Liver (tissue), 9 donors: ENCODE measurements around the gene FAM193A. TPM values are rescaled to one million over a fixed set of nuclear protein-coding genes. Genes with fewer than 3 reads are reported as not detected.
"Not testable (repeated sequence)": the region's sequence is repeated elsewhere in the genome, so short reads cannot be mapped to it uniquely, and the experiment has no call there.

Experiments
- DNase-seq: peaks from one replicate; pipeline ENCODE4 v3.0.0-alpha.2; 2017; ENCODE audit warnings: low spot score
- H3K27ac ChIP-seq, 2 donors: one replicate each; pipeline ENCODE4 v1.7.0; 2013; ENCODE audit warnings: inconsistent platforms in 2 of 2, low read length in 2 of 2, control low read depth in 1 of 2, low read depth in 1 of 2, mild to moderate bottlenecking in 1 of 2
- H3K27me3 ChIP-seq, 4 donors: one replicate each; pipeline versions ENCODE4 v1.6.1 to v1.7.0; 2013; ENCODE audit warnings: low read length in 3 of 4, inconsistent platforms in 1 of 4, mild to moderate bottlenecking in 1 of 4, moderate library complexity in 1 of 4; ENCODE audit not compliant: control insufficient read depth in 4 of 4, insufficient read depth in 4 of 4
- H3K36me3 ChIP-seq, 4 donors: one replicate each; pipeline versions ENCODE4 v1.6.1 to v1.7.0; 2013; ENCODE audit warnings: low read length in 3 of 4, mild to moderate bottlenecking in 3 of 4, low read depth in 1 of 4, moderate library complexity in 1 of 4; ENCODE audit not compliant: control insufficient read depth in 4 of 4, insufficient read depth in 3 of 4
- H3K4me1 ChIP-seq, 4 donors: one replicate each; pipeline versions ENCODE4 v1.6.1 to v1.7.0; 2013; ENCODE audit warnings: low read length in 3 of 4, mild to moderate bottlenecking in 3 of 4, moderate library complexity in 1 of 4; ENCODE audit not compliant: control insufficient read depth in 4 of 4, insufficient read depth in 4 of 4
- H3K4me3 ChIP-seq, 3 donors: one replicate each; pipeline versions ENCODE4 v1.6.1 to v1.7.0; 2013; ENCODE audit warnings: low read length in 3 of 3, control low read depth in 1 of 3, low read depth in 1 of 3, mild to moderate bottlenecking in 1 of 3
- H3K9ac ChIP-seq, 2 donors: one replicate each; pipeline ENCODE4 v1.7.0; 2013; ENCODE audit warnings: low read length in 2 of 2, mild to moderate bottlenecking in 2 of 2, moderate library complexity in 2 of 2, control low read depth in 1 of 2, low read depth in 1 of 2
- H3K9me3 ChIP-seq, 4 donors: one replicate each; pipeline versions ENCODE4 v1.6.1 to v1.7.0; 2013; ENCODE audit warnings: low read length in 3 of 4; ENCODE audit not compliant: control insufficient read depth in 4 of 4
- ATF3 ChIP-seq: IDR thresholded peaks from 2 replicates; pipeline ENCODE4 v1.6.1; 2016; ENCODE audit warnings: antibody characterized with exemption
- CTCF ChIP-seq: fragments of 150-350 bp; IDR thresholded peaks from 2 replicates; pipeline ENCODE4 v1.5.1; 2017; ENCODE audit warnings: improper control_type of control experiment, low read depth, low read length; ENCODE audit not compliant: missing input control
- EGR1 ChIP-seq, 2 donors: IDR thresholded peaks; 2 replicates each; pipeline ENCODE4 v1.6.1; 2016 to 2018; ENCODE audit warnings: antibody characterized with exemption in 2 of 2, low read depth in 2 of 2
- FOXA1 ChIP-seq: IDR thresholded peaks from 2 replicates; pipeline ENCODE4 v1.6.1; 2016; ENCODE audit warnings: antibody characterized with exemption
- FOXA2 ChIP-seq: IDR thresholded peaks from 2 replicates; pipeline ENCODE4 v1.6.1; 2016; ENCODE audit warnings: antibody characterized with exemption
- GABPA ChIP-seq, 2 donors: IDR thresholded peaks in 1 of 2; conservative IDR thresholded peaks in 1 of 2; 2 replicates each; pipeline ENCODE4 v1.6.1; 2016; ENCODE audit warnings: antibody characterized with exemption in 2 of 2, mild to moderate bottlenecking in 1 of 2, moderate library complexity in 1 of 2
- JUND ChIP-seq, 2 donors: IDR thresholded peaks; 2 replicates each; pipeline ENCODE4 v1.6.1; 2016; ENCODE audit warnings: antibody characterized with exemption in 2 of 2
- MAX ChIP-seq: IDR thresholded peaks from 2 replicates; pipeline ENCODE4 v1.6.1; 2016; ENCODE audit warnings: antibody characterized with exemption
- NR2F2 ChIP-seq: IDR thresholded peaks from 2 replicates; pipeline ENCODE4 v1.6.1; 2016; ENCODE audit warnings: antibody characterized with exemption
- REST ChIP-seq: IDR thresholded peaks from 2 replicates; pipeline ENCODE4 v1.6.1; 2016; ENCODE audit warnings: antibody characterized with exemption, mild to moderate bottlenecking
- RXRA ChIP-seq, 2 donors: IDR thresholded peaks; 2 replicates each; pipeline ENCODE4 v1.6.1; 2017 to 2018; ENCODE audit warnings: antibody characterized with exemption in 2 of 2, mild to moderate bottlenecking in 1 of 2
- SP1 ChIP-seq: IDR thresholded peaks from 2 replicates; pipeline ENCODE4 v1.6.1; 2018; ENCODE audit warnings: antibody characterized with exemption, mild to moderate bottlenecking
- YY1 ChIP-seq: IDR thresholded peaks from 2 replicates; pipeline ENCODE4 v1.6.1; 2016; ENCODE audit warnings: antibody characterized with exemption, mild to moderate bottlenecking
- ZBTB33 ChIP-seq: IDR thresholded peaks from 2 replicates; pipeline ENCODE4 v1.6.1; 2016; ENCODE audit warnings: antibody characterized with exemption
- WGBS: extraction: QIAGEN DNeasy Blood & Tissue Kit; methylation state at CpG from one replicate; pipeline ENCODE4 v1.1.7; 2013; 5-methylcytosine and 5-hydroxymethylcytosine counted together
- polyA plus RNA-seq, 2 donors: library from polyadenylated mRNA; stranded (reverse) in 1 of 2; unstranded in 1 of 2; fragments of 200-250 nt in 1 of 2; fragments of >200 nt in 1 of 2; fragmentation: Nextera tagmentation in 1 of 2; extraction: Ambion mirVana in 1 of 2; gene quantifications; one replicate each; pipeline versions ENCODE4 v1.2.1 to v1.2.3, GENCODE V29; 2013 to 2015
- total RNA-seq, 2 donors: library from RNA; depleted of rRNA; stranded (reverse); fragments of >200 nt; gene quantifications; one replicate each; pipeline ENCODE4 v1.2.3, GENCODE V29; 2014
- donor health status: healthy.
- donor health status: healthy.
- donor health status: healthy.
- donor health status: healthy.
- donor health status: healthy.

Gene FAM193A
- total and polyA plus RNA-seq, 4 donors = 3.9 to 10.2 (median 7.0) TPM

GRCh38 chr4:2762048-2762447, 225.6 kb downstream of the FAM193A start:
- Histone ChIP-seq H3K4me3 (no peak overlapping the region), H3K9ac (no peak overlapping the region), H3K9me3 (no peaks in the 10 kb centered on the region), H3K27ac (no peak overlapping the region), H3K36me3 (no peaks in the 10 kb centered on the region), H3K4me1 (peaks cover 8 to 14% (median 12%) of the 10 kb centered on the region in 4 donors), H3K27me3 (no peaks in the 10 kb centered on the region)
- no peak for DNase-seq
- 80% methylated on average over 5 of the region's 5 CpGs for WGBS
- TF ChIP-seq SP1 (no peak), ZBTB33 (no peak), REST (no peak), FOXA1 (no peak), CTCF (no peak)

GRCh38 chr4:2762486-2763370, 226.3 kb downstream of the FAM193A start:
- DNase-seq, H3K9ac ChIP-seq, H3K36me3 ChIP-seq, H3K27ac ChIP-seq, H3K27me3 ChIP-seq, H3K4me3 ChIP-seq, H3K9me3 ChIP-seq: not testable (repeated sequence)
- peaks cover 8 to 14% (median 12%) of the 10 kb centered on the region in 4 donors for H3K4me1 ChIP-seq
- 97% methylated on average over 40 of the region's 42 CpGs for WGBS

GRCh38 chr4:2763511-2763967, 227.1 kb downstream of the FAM193A start:
- Histone ChIP-seq H3K4me1 (peaks cover 8 to 14% (median 12%) of the 10 kb centered on the region in 4 donors), H3K9ac (peak overlapping the region in 1 of 2 donors; percentile 67), H3K36me3 (no peaks in the 10 kb centered on the region), H3K27ac (peak overlapping the region; percentile 81 to 85), H3K9me3 (no peaks in the 10 kb centered on the region), H3K4me3 (peak overlapping the region; percentile 16 to 53 (median 25)), H3K27me3 (no peaks in the 10 kb centered on the region)
- 50% methylated on average over 23 of the region's 23 CpGs for WGBS
- no peak for DNase-seq
- TF ChIP-seq RXRA (IDR thresholded peaks at IDR 0.05) (peak in 1 of 2 donors; percentile 21), NR2F2 (no peak), YY1 (peak; percentile 28), REST (no peak), ATF3 (no peak), EGR1 (IDR thresholded peaks at IDR 0.05; ENCODE audit: low read depth in 2 of 2) (peak in 1 of 2 donors; percentile 87), GABPA (IDR thresholded peaks at IDR 0.05 in 1 of 2, conservative IDR thresholded peaks at IDR 0.05 in 1 of 2) (no peak), FOXA1 (no peak), FOXA2 (no peak), MAX (no peak), JUND (IDR thresholded peaks at IDR 0.05) (no peak)
